ENCODE data around the gene CLDN18.

DNA sequence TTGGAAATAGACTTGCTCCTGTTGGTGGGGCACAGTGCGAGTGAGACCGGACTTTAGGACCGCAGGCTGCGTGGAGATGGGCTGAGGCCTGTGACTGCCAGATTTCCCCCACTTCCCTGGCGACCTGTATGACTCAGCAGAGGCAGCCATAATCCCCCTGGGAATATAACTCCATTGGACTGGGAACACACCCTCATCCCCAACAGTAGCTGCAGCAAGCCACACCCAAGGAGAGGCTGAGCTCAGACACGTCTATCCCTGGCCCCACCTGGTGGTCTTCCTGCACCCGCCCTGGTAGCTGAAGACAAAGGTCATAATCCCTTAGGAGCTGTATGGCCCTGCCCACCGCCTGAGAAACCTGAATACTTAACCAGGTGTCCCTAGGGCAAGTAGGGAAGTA is 62.8 kb downstream of the CLDN18 start:
- no peak for TF ChIP-seq EZH2phosphoT487 (IDR thresholded peaks at IDR 0.05; ENCODE audit: low read length)
- TF ChIP-seq, protein P1, sequence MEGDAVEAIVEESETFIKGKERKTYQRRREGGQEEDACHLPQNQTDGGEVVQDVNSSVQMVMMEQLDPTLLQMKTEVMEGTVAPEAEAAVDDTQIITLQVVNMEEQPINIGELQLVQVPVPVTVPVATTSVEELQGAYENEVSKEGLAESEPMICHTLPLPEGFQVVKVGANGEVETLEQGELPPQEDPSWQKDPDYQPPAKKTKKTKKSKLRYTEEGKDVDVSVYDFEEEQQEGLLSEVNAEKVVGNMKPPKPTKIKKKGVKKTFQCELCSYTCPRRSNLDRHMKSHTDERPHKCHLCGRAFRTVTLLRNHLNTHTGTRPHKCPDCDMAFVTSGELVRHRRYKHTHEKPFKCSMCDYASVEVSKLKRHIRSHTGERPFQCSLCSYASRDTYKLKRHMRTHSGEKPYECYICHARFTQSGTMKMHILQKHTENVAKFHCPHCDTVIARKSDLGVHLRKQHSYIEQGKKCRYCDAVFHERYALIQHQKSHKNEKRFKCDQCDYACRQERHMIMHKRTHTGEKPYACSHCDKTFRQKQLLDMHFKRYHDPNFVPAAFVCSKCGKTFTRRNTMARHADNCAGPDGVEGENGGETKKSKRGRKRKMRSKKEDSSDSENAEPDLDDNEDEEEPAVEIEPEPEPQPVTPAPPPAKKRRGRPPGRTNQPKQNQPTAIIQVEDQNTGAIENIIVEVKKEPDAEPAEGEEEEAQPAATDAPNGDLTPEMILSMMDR (IDR thresholded peaks at IDR 0.05; ENCODE audit: low read length) = no peak

Measured in MM.1S (cell line).